Panc1 (cell line): ENCODE results near the gene RHBDL1. TPM values are rescaled to one million over a fixed set of nuclear protein-coding genes. Genes with fewer than 3 reads are reported as not detected.

Source experiments
- total RNA-seq: library from RNA; stranded (reverse); gene quantifications from one replicate; pipeline ENCODE4 v1.2.1, GENCODE V29; 2021; ENCODE audit not compliant: unreplicated experiment

The RHBDL1 gene
- total RNA-seq, 1 experiment from 2014 or later, result 6.6 TPM

Other genes with a start within 250 kb of the RHBDL1 start
- gene CAPN15, start 148.0 kb upstream of the RHBDL1 start, total RNA-seq, result 78.5 TPM
- 2.2 TPM for gene PRR35, start 115.3 kb upstream of the RHBDL1 start, total RNA-seq
- gene NHLRC4, start 108.7 kb upstream of the RHBDL1 start, total RNA-seq, result 4.0 TPM
- gene PIGQ, start 105.7 kb upstream of the RHBDL1 start, total RNA-seq, result 83.5 TPM
- 30.7 TPM for gene RAB40C, start 85.6 kb upstream of the RHBDL1 start, total RNA-seq
- gene WFIKKN1, start 44.7 kb upstream of the RHBDL1 start, total RNA-seq, result 2.0 TPM
- 91.8 TPM for gene METTL26, start 39.4 kb upstream of the RHBDL1 start, total RNA-seq
- gene MCRIP2, start 33.8 kb upstream of the RHBDL1 start, total RNA-seq, result 91.6 TPM
- 58.9 TPM for gene WDR90, start 26.3 kb upstream of the RHBDL1 start, total RNA-seq
- gene RHOT2, start 7.5 kb upstream of the RHBDL1 start, total RNA-seq, result 195 TPM
- gene STUB1, start 4.7 kb downstream of the RHBDL1 start, total RNA-seq, result 217 TPM
- gene JMJD8, start 8.7 kb downstream of the RHBDL1 start, total RNA-seq, result 73.9 TPM
- 17.9 TPM for gene WDR24, start 14.7 kb downstream of the RHBDL1 start, total RNA-seq
- 28.0 TPM for gene FBXL16, start 30.1 kb downstream of the RHBDL1 start, total RNA-seq
- 407 TPM for gene METRN, start 39.4 kb downstream of the RHBDL1 start, total RNA-seq
- gene ANTKMT, start 45.5 kb downstream of the RHBDL1 start, total RNA-seq, result 93.6 TPM
- 18.2 TPM for gene CCDC78, start 50.8 kb downstream of the RHBDL1 start, total RNA-seq
- 41.1 TPM for gene HAGHL, start 51.4 kb downstream of the RHBDL1 start, total RNA-seq
- 34.0 TPM for gene CIAO3, start 65.3 kb downstream of the RHBDL1 start, total RNA-seq
- 1.1 TPM for gene MSLN, start 85.1 kb downstream of the RHBDL1 start, total RNA-seq
- 61.1 TPM for gene RPUSD1, start 112.7 kb downstream of the RHBDL1 start, total RNA-seq
- 118 TPM for gene CHTF18, start 112.9 kb downstream of the RHBDL1 start, total RNA-seq
- gene GNG13, start 125.1 kb downstream of the RHBDL1 start, total RNA-seq, result 0.23 TPM